HG02870 (cell line): ENCODE measurements around the gene CABP4.
"Not testable (repeated sequence)": the region's sequence is repeated elsewhere in the genome, so short reads cannot be mapped to it uniquely, and the experiment has no call there.

Experiments used
- ATAC-seq: cut with Tn5 transposase; IDR thresholded peaks from one replicate; pipeline ENCODE4 v1.9.1; 2021; ENCODE audit warnings: mild to moderate bottlenecking, moderate library complexity; ENCODE audit not compliant: unreplicated experiment

The CABP4 gene

DNA sequence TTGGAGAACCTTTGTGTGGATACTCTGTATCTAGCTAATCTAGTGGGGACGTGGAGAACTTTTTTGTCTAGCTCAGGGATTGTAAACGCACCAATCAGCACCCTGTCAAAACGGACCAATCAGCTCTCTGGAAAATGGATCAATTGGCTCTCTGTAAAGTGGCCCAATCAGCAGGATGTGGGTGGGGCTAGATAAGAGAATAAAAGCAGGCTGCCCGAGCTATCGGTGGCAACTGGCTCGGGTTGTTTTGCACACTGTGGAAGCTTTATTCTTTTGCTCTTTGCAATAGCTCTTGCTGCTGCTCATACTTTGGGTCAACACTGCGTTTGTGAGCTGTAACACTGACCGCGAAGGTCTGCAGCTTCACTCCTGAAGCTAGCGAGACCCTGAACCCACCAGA lies 21.5 kb downstream of the CABP4 start:
- not testable (repeated sequence) for ATAC-seq

DNA sequence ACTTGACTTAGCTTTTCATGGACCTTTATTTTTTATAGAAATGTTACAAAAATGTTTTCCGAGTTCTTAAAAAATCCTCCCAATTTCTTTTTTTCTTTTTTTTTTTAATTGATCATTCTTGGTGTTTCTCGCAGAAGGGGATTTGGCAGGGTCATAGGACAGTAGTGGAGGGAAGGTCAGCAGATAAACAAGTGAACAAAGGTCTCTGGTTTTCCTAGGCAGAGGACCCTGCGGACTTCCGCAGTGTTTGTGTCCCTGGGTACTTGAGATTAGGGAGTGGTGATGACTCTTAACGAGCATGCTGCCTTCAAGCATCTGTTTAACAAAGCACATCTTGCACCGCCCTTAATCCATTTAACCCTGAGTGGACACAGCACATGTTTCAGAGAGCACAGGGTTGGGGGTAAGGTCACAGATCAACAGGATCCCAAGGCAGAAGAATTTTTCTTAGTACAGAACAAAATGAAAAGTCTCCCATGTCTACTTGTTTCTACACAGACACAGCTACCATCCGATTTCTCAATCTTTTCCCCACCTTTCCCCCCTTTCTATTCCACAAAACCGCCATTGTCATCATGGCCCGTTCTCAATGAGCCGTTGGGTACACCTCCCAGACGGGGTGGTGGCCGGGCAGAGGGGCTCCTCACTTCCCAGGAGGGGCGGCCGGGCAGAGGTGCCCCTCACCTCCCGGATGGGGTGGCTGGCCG lies 22.3 kb downstream of the CABP4 start:
- not testable (repeated sequence) for ATAC-seq

DNA sequence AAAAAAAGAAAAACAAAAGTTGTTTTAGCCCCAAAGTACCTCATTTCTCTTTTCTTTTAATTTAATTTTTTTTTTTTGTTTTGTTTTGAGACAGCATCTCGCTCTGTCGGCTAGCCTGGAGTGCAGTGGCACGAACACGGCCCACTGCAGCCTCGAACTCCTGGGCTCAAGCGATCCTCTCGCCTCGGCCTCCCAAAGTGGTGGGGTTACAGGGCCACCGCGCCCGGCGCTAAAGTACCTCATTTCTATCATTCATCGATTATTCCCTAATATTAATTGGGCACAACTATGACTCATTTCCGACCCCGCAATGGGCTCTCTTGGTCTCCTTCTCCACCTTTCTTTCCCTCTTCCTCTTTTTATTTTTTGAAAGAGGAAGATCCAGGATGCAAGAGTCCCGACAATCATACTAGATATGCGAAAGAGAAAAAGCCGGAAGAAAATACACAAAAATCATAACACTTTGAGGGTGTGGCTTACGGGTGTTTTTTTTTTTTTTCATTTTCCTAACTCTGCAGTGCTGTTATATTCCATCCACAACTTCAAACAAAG lies 27.2 kb downstream of the CABP4 start:
- no peak for ATAC-seq

DNA sequence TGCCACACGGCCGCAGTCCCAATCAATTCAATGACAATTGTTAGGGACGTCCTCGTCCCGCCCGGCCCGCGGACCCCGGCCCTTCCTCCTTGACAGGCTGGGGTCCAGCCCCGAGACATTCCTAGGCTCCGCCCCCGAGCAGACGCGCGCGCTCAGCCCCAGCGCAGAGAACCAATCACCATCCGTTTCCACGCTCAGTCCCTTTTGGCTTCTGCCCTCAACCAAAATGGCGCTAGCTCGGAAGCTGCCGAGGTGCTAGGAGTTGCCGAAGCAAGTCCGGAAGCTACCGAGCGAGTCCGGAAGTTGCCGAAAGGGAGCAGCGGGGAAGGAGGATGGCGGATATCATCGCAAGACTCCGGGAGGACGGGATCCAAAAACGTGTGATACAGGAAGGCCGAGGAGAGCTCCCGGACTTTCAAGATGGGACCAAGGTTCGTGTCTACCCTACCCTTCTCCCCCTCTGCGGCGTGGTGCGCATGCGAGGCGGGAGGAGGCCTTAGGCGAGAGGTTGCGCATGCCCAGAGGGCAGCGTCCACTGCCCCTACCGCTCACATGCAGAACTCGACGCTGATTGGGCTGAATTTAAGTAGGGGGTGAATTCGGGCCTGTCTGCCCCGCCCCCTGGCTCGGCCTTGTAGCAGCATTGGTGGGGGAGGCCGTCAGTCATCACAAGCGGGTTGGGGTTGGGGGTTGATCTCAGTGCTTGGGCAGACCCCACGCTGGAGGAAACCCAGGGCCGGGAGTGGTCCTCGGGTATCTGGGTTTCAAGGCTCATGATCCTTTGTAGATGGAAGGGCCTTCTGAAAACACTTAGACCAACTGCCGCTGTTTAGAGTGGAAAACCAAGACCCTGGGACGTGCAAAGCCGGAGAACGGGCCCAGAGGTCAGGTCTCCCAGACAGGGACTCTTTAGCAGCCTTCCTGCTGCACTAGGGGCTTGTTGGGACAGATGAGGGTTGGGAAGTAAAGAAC lies 28.0 kb downstream of the CABP4 start, which contains the start of gene AIP:
TSS of gene AIP (plus strand) at position 200 of the 972 bp plus-strand sequence. CDS start at position 333, 133 bp downstream.
- ATAC-seq, result peak; percentile 54

DNA sequence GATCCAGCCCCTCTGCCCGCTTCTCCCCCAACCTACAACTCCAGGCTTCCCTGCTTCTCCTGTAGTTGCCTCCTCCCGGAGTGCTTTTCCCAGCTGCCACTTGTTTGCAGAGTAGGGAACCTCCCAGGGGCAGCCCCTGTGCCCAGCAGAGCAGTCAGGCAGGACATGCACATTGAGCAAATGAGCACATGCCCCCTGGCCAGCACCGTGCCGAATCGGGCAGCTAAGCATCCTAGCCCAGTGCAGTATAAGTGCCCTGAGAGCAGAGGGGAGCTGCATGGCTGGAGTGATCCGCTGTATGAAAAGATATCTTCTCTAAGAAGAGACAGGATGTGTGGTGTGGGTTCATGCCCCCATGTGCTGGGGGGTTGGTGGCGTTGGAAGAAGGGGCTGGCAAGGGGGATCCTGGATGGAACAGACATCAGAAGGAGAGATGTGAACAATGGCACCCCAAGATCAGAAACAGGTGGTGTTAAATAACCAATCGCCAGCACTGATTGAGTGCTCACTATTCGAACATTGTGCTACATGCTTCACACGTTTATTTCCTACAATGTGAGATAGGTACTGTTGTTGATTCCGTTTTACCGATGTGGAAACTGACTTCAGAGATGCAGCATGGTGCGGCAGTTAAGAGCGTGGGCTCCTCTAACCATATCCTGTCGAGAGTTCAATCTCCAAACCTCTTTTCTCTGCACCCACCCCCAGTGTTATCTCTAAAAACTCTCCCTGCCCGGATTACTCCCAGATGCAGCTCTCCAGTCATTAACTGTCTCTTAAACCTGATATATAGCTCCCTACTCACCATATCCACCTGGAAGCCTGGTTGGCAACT lies 28.9 kb downstream of the CABP4 start:
- no peak for ATAC-seq

DNA sequence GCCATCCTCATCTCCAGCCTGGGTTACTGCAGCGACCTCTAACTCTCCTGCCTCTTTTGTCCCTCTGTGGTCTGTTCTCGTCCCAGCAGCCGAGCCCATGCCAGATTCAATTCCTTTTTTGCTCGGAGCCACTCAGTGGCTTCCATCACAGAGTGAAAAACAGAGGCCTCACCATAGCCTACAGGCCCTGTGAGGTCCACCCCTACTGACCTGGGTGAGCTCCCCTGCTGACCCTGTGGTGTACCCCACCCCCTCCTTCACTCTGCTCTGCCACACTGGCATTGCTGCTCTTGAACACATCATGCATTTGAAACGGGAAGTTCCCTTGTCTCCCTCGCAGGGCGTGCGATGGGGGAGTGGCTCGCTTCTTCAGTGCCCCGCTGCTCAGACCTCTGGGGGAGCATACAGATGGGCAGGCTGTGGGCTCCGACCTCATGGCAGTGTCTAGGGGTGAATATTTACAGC lies 29.7 kb downstream of the CABP4 start:
- no peak for ATAC-seq

DNA sequence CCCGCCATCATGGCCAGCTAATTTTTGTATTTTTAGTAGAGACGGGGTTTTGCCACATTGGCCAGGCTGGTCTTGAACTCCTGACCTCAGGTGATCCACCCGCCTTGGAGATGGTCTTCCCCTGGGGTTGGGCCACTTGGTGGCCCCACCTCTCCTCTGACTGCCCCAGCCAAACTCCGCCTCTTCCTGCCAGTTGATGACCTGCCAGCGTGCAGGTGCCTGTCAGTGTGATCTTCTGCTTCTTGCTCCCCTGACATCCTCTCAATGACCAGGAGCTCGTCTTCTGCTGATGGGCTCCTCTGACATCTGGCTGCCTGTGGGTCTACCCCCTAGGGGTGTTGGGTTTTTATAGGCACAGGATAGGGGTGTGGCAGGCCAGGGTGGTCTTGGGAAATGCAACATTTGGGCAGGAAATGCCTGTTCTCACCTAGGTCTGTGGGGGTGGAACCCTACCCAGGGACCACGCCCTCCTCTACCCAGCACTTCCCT lies 30.8 kb downstream of the CABP4 start:
- ATAC-seq, result not testable (repeated sequence)

DNA sequence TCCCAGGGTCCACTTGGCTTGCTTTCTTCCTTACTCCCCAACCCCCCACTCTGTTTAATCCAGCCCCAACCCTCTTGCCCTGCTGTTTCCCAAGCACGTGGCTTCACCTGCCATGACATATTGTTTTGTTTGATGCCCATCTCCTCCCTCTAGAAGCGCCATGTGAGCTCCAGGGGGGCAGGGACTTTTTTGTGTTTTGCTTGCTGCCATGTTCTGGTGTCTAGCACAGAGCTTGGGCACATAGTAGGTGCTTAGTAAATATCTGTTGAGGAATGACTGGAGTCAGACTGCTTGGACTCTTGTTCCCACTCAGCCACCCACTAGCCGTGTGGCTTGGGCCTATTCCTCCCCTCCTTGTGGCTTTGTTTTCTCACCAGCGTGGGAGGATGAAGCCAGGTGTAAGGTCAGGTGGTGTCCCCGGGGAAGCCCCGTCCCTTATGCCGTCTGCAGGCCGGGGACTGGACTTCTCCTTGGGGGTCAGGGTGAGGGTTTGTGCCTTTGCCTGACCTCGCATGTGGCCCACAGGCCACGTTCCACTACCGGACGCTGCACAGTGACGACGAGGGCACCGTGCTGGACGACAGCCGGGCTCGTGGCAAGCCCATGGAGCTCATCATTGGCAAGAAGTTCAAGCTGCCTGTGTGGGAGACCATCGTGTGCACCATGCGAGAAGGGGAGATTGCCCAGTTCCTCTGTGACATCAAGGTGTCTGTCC lies 31.5 kb downstream of the CABP4 start:
- ATAC-seq, result no peak

DNA sequence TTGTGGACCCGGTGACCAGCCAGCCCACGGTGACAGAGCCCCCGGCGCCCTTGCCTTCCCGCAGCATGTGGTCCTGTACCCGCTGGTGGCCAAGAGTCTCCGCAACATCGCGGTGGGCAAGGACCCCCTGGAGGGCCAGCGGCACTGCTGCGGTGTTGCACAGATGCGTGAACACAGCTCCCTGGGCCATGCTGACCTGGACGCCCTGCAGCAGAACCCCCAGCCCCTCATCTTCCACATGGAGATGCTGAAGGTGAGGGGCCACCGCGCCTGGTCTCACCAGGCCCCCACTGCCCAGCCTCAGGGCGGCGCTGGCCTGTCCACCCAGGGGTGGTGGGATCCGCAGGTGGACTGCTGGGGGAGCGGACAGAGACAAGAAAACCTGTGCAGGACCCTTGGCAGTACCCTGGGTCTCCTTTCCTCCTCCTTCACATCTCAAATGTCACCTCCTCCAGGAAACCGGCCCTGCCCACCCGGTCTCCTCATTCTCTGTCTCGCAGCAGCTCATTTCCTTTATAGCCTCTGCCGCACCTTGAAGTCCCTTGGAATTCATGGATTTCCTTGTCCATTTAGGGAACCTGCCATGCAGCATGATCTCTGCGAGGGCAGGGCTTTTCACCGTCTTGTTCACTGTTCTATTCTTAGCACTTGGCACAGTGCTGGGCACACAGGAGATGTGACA lies 34.2 kb downstream of the CABP4 start:
- ATAC-seq, result no peak

DNA sequence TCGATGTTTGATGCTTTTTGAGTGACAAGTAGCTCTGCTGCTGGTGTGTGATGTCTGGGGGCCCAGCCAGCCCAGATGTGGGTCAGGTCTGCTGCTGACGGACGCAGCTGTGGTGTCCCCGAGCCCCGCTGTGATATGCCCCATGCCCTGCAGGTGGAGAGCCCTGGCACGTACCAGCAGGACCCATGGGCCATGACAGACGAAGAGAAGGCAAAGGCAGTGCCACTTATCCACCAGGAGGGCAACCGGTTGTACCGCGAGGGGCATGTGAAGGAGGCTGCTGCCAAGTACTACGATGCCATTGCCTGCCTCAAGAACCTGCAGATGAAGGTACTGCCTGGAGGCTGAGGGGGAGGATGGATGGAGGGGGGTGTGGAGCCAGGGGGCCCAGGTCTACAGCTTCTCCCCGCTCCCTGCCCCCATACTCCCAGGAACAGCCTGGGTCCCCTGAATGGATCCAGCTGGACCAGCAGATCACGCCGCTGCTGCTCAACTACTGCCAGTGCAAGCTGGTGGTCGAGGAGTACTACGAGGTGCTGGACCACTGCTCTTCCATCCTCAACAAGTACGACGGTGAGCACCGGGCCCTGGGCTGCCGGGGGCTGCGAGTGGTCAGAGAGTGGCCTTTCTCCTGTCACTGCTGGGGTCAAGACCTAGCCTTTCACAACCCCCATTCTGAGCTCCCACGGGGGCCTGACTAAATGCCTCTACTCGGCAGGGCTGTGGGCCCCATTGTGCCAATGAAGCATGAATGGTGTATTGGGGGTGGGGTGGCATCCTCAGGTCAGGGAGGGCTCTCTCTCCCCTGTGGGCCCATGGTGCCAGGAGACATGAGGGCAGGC lies 35.0 kb downstream of the CABP4 start:
- no peak for ATAC-seq

DNA sequence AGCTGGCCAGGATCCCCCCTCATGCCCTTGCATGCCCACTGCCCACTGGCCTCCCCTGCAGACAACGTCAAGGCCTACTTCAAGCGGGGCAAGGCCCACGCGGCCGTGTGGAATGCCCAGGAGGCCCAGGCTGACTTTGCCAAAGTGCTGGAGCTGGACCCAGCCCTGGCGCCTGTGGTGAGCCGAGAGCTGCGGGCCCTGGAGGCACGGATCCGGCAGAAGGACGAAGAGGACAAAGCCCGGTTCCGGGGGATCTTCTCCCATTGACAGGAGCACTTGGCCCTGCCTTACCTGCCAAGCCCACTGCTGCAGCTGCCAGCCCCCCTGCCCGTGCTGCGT lies 35.5 kb downstream of the CABP4 start:
- no peak for ATAC-seq

DNA sequence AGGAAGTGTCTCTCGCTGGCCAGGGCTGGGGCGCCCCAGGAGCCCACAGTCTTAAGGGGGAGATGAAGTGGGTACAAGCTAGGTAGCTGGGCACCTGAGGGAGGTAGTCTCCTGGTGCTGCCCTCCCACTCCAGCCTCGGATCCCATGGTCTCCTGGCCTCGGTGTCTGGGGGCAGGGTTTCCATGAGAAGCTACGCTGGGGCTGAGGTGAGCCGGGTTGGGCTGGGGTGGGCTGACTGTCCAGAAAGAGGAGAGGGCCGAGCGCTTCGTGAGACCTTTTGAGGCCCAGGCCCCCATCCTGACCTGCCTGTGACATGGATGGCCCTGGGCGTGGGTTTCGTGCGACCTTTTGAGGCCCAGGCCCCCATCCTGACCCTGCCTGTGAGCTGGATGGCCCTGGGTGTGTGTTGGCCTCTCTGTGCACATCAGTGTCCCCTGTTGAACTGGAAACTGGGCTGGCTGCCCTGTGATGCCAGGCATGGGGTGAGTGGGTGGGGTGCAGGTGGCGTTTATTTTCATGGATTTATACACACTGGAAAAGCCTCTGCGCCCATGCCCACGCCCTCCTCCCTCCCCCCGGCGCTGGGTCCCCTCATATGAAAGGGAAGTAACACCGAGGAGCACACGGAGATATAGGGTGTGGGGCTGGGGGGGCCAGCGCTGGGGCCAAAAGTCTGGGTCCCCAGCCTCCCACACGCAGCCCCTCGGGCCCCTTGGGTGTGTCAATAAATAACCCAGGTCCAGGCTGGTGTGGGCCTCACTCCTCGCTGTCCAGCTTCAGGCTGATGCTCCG lies 36.3 kb downstream of the CABP4 start:
- ATAC-seq, result no peak

DNA sequence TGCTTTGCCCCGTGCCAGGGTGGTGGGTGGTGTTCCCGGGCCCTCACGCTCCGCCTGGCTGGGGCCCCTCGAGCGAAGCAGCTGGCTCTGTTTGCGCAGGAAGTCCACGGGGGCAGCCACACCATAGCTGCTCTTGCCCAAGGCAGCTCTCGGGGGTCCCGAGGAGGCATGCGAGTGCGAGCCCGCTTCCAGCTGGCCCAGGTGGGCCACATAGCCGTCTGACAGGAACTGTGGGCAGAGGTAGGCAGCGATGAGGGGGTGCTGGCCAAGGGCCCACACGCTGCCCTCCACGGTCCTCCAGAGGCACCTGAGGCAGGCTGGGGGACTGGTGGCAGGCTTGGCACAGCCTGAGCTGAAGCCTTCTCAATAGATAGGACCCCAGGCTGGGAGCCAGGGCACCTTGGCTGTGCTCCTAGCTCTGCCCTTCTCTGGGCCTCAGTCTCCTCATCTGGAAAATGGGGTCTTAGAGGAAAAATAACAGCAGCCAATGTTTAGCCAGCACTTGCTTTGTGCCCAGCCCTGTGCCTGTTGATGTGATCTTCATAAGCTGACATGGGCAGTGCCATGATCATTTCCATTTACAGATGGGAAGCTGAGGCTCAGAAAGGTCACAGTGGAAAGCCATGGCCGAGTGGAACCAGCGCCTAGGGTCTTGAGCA lies 37.0 kb downstream of the CABP4 start:
- ATAC-seq, result no peak

DNA sequence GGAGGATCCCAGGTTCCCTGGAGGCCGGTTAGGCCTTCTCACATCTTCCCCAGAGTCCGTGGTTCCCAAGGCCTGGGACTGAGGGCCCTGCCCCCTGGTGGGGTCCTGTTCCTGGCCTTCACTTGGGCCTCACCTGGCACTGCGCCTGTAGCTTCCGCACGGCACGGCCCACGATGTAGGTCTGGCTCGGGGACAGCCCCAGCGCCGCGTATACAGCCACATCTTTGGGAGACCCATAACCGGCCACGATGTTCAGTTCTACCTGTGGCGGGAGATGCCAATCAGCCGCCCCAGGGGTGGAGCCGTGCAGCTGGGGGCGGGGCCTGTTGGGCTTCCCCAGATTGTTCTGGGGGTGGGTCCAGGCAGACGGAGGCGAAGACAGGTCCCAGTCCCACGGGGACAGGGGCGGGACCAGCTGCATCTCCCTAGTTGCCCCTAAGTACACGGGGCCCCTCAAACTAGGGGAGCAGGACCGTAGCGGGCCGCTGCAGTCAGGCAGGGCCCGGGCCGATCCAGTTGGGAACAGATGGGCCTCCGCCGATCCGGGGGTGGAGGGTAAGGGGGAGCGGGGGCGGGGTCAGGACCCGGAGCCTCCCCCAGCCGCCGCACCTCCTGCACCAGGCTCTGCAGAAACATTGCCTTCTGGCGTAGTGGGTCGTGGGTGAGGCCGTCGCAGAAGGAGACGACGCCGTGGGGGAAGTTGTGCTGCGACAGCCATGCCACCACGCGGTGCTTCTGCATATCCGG lies 37.8 kb downstream of the CABP4 start:
- no peak for ATAC-seq

DNA sequence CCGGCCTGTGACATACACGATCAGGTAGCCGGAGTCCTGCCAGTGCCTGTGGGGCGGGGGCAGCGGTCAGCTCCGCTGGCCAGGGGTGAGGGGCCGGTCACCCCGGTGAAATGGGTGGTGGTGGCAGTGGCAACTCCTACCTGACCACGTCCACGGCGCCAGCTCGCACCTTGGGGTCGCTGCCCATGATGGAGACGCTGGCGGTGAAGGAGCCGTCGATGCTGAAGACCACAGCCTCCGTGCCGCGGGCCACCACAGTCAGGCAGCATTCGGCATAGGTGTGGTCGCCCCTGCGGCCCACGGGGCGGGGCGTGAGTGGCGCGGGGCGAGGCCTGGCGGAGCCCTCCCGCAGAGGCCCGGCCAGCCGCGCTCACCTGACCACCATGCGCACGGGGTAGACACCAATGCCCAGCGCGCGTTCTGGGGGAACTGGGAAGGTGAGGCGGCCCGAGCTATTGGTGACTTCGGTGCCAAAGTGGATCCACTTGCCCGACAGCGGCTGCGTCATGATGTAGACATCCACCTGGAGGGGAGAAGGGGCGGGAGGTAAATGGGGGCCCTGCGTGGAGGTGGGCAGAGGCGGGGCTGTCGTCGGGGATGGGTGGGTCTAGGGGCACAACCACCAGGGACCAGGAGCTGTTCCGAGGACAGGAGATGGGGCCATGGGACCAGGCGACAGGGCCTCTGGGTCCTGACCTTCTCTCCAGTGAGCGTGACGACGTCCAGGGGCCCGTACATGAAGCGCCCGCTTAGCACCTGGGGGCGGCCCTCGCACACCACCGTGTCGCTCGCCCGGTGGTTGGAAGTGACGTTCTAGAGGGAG lies 38.6 kb downstream of the CABP4 start:
- no peak for ATAC-seq
